Activated CD4-positive, alpha-beta memory T cell treated with anti-CD3 and anti-CD28 coated beads for 36 hours (primary cell): ENCODE data around the gene LILRB4. TPM values are rescaled to one million over a fixed set of nuclear protein-coding genes. Genes with fewer than 3 reads are reported as not detected.
"Not testable (repeated sequence)": the region's sequence is repeated elsewhere in the genome, so short reads cannot be mapped to it uniquely, and the experiment has no call there.

Experiments
- CTCF ChIA-PET: fragments of 350-600 bp; sonication (Branson Sonifier 250); formaldehyde crosslinking; loops from one replicate; lab custom pipeline; 2021; ENCODE audit warnings: antibody characterized with exemption, inconsistent platforms; lab: Charles Lee
- POLR2A ChIA-PET: fragments of 350-600 bp; sonication (Branson Sonifier 250); formaldehyde crosslinking; loops from one replicate; lab custom pipeline; 2021; ENCODE audit warnings: antibody characterized with exemption; lab: Charles Lee
- DNase-seq: peaks from one replicate; pipeline ENCODE4 v3.0.0-alpha.2; 2020
- H3K27ac Mint-ChIP-seq: one replicate; pipeline ENCODE4 v1.8.0; 2021; ENCODE audit warnings: mixed read lengths
- H3K27me3 Mint-ChIP-seq: one replicate; pipeline ENCODE4 v1.8.0; 2021; ENCODE audit warnings: mixed read lengths
- H3K36me3 Mint-ChIP-seq: one replicate; pipeline ENCODE4 v1.8.0; 2021; ENCODE audit warnings: mixed read lengths
- H3K4me1 Mint-ChIP-seq: one replicate; pipeline ENCODE4 v1.8.0; 2021; ENCODE audit warnings: low read depth, mixed read lengths
- H3K4me3 Mint-ChIP-seq: one replicate; pipeline ENCODE4 v1.8.0; 2021; ENCODE audit warnings: mild to moderate bottlenecking, mixed read lengths
- H3K9me3 Mint-ChIP-seq: one replicate; pipeline ENCODE4 v1.8.0; 2021; ENCODE audit warnings: mixed read lengths
- intact Hi-C: fragments of 100-400 bp; cut with micrococcal nuclease; formaldehyde crosslinking; loops from one replicate; pipeline ENCODE4 v1.15.1; 2023
- microRNA-seq: library from miRNA; unstranded; fragments of <30 nt; microRNA quantifications from one replicate; pipeline ENCODE4 v1.2.0, GENCODE V29; 2022; ENCODE audit warnings: borderline number of aligned reads, borderline microRNAs expressed, borderline replicate concordance
- total RNA-seq, 2 experiments: library from RNA; stranded (reverse); gene quantifications; one replicate each; pipeline ENCODE4 v1.2.3, GENCODE V29; 2021

The LILRB4 gene
- total RNA-seq, 2 experiments from 2014 or later, result not detected

- Mint-ChIP-seq H3K36me3 (no peaks in the 10 kb centered on the region), H3K27ac (no peak overlapping the region), H3K27me3 (peaks cover 1% of the 10 kb centered on the region), H3K4me3 (no peak overlapping the region), H3K4me1 (no peaks in the 10 kb centered on the region), H3K9me3 (no peaks in the 10 kb centered on the region)
- no peak for DNase-seq
- ChIA-PET POLR2A (no interaction called here), CTCF (interaction anchor here (0.5 kb wide), 1 partner anchor 508 kb away, joined by 3 read pairs; no protein-coding TSS in a partner anchor)
- intact Hi-C loops, result no loop called here
These were observed 45.2 kb downstream of the LILRB4 start for GRCh38 chr19:54707962-54708361.

DNA sequence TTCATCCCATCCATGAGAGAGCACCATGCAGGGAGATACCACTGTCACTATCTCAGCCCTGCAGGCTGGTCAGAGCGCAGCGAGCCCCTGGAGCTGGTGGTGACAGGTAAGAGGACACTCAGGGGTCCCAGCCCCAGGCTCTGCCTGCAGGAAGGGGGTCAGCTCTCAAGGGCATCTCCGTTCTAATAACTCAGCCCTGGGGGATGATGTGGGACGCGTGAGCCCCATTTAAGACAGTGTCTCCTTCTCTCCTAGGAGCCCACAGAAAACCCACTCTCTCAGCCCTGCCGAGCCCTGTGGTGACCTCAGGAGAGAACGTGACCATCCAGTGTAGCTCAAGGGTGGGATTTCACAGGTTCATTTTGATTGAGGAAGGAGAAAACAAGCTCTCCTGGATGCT, 46.0 kb downstream of the LILRB4 start:
- ChIA-PET POLR2A (no interaction called here), CTCF (no interaction called here)
- no peak for DNase-seq
- Mint-ChIP-seq H3K4me3 (no peak overlapping the region), H3K27ac (no peak overlapping the region), H3K9me3 (no peaks in the 10 kb centered on the region), H3K36me3 (no peaks in the 10 kb centered on the region), H3K27me3 (peaks cover 6% of the 10 kb centered on the region), H3K4me1 (no peaks in the 10 kb centered on the region)
- intact Hi-C loops, result no loop called here

- Mint-ChIP-seq H3K9me3 (no peaks in the 10 kb centered on the region), H3K27ac (no peak overlapping the region), H3K27me3 (peaks cover 7% of the 10 kb centered on the region), H3K4me1 (no peaks in the 10 kb centered on the region), H3K4me3 (no peak overlapping the region), H3K36me3 (no peaks in the 10 kb centered on the region)
- DNase-seq, result no peak
- CTCF ChIA-PET, result no interaction called here
- POLR2A ChIA-PET, result no interaction called here
- intact Hi-C loops, result no loop called here
These were observed 46.6 kb downstream of the LILRB4 start for GRCh38 chr19:54709212-54709948.

DNA sequence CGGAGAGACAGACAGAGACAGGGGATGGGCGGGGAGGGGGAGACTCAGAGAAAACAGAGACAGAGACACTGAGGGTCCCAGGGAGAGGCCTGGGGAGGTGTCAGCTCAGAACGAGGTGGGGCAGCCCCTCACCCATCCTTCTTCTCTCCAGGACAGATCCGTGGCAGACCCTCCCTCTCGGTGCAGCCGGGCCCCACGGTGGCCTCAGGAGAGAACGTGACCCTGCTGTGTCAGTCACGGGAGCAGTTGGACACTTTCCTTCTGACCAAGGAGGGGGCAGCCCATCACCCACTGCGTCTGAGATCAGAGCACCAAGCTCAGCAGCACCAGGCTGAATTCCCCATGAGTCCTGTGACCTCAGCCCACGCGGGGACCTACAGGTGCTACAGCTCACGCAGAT, 47.2 kb downstream of the LILRB4 start:
- H3K4me1 Mint-ChIP-seq, H3K36me3 Mint-ChIP-seq: not testable (repeated sequence)

More for the DNA sequence above, 47.2 kb downstream of the LILRB4 start:
- CTCF ChIA-PET, H3K27me3 Mint-ChIP-seq, H3K9me3 Mint-ChIP-seq, POLR2A ChIA-PET, intact Hi-C loops, H3K4me3 Mint-ChIP-seq, DNase-seq, H3K27ac Mint-ChIP-seq: not testable (repeated sequence)

Small RNA genes lying within 50 kb of the gene (microRNA-seq; reads per million reads assigned to microRNA genes)
- not detected for gene MIR8061

Other genes starting within 250 kb of the LILRB4 start
- not detected for gene TTYH1, start 247.5 kb upstream of the LILRB4 start, total RNA-seq
- gene LENG8, start 213.8 kb upstream of the LILRB4 start, total RNA-seq, result 100 to 1,000 TPM; 163 to 176 TPM
- gene LENG9, start 199.2 kb upstream of the LILRB4 start, total RNA-seq, result 1 to 10 TPM; 5.3 to 5.6 TPM
- gene CDC42EP5, start 189.7 kb upstream of the LILRB4 start, total RNA-seq, result not detected
- not detected for gene LAIR2, start 160.2 kb upstream of the LILRB4 start, total RNA-seq
- gene LILRA2, start 89.2 kb upstream of the LILRB4 start, total RNA-seq, result not detected
- gene LILRA1, start 69.4 kb upstream of the LILRB4 start, total RNA-seq, result not detected
- gene LILRB1, start 32.5 kb upstream of the LILRB4 start, total RNA-seq, result not detected
- gene KIR3DL3, start 61.5 kb downstream of the LILRB4 start, total RNA-seq, result not detected
- not detected for gene KIR2DL3, start 75.5 kb downstream of the LILRB4 start, total RNA-seq
- not detected for gene KIR2DL1, start 106.8 kb downstream of the LILRB4 start, total RNA-seq
- gene KIR2DL4, start 140.6 kb downstream of the LILRB4 start, total RNA-seq, result not detected
- not detected for gene KIR3DL1, start 153.5 kb downstream of the LILRB4 start, total RNA-seq
- not detected for gene KIR2DS4, start 169.7 kb downstream of the LILRB4 start, total RNA-seq
- under 1 TPM; 0.27 to 0.48 TPM for gene KIR3DL2, start 187.5 kb downstream of the LILRB4 start, total RNA-seq
- gene FCAR, start 211.2 kb downstream of the LILRB4 start, total RNA-seq, result not detected
- gene NCR1, start 243.2 kb downstream of the LILRB4 start, total RNA-seq, result not detected